Measurements from ENCODE around the gene PROM1.

Gene PROM1

DNA sequence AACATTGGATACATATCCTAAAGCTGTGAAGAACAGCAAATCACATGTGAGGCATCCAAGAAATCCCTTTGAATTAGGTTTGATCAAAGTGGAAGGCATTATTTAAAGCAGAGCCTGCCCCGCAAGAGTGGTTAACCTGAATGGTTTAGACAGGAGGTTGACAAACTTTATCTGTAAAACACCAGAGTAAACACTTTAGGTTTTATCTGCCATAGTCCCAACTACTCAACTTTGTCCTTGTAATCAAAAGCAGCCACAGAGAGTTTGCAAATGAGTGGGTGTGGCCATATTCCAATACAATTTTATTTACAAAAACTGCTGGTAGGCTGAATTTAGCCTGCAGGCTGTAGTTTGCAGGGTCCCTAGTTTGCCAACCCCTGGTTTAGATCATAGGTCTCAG is 95.6 kb downstream of the PROM1 start:
- no peak for DNase-seq (ENCODE audit: low read depth in 2 of 2)

DNA sequence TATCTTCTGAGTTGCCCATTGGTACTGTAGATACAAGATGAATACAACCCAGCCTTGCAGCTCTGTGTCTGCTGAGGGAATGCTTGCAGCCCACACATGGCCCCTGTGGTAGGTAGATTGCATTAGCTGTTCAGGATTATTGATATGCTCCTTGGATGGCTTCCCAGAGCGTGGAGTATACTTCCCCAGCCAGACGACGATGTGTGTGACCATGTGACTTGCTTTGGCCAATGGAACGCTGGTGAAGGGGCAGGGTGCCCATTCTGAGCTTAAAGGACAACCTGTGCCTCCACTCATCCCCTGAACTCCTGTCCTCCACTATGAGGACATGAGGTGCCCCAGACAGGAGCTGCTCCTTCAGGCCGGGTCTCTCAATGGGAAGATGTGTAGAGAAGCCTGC is 96.9 kb downstream of the PROM1 start:
- no peak for DNase-seq (ENCODE audit: low read depth in 2 of 2)

DNA sequence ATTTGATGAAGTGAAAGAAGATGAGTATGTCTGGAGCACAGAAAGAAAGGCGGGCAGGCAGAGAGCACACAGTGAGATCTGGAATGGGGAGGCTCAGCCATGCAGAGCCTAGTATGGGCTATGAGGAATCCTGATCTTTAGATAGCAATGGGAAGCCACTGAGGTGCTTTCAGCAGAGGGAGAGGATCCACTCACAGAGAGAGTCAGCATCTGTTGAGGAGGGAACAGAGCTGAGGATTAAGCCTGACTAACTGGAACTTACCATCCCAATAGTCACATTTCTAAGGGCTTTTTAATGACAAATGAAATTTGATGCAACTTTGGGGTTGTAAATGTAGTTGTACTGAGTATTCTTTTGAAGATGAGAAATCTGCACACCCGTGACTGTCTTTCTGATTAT is 100.2 kb downstream of the PROM1 start:
- DNase-seq (ENCODE audit: low read depth in 2 of 2), result no peak

GRCh38 chr4:15982842-15983524 is 100.8 kb downstream of the PROM1 start:
- DNase-seq (ENCODE audit: low read depth in 2 of 2), result no peak

DNA sequence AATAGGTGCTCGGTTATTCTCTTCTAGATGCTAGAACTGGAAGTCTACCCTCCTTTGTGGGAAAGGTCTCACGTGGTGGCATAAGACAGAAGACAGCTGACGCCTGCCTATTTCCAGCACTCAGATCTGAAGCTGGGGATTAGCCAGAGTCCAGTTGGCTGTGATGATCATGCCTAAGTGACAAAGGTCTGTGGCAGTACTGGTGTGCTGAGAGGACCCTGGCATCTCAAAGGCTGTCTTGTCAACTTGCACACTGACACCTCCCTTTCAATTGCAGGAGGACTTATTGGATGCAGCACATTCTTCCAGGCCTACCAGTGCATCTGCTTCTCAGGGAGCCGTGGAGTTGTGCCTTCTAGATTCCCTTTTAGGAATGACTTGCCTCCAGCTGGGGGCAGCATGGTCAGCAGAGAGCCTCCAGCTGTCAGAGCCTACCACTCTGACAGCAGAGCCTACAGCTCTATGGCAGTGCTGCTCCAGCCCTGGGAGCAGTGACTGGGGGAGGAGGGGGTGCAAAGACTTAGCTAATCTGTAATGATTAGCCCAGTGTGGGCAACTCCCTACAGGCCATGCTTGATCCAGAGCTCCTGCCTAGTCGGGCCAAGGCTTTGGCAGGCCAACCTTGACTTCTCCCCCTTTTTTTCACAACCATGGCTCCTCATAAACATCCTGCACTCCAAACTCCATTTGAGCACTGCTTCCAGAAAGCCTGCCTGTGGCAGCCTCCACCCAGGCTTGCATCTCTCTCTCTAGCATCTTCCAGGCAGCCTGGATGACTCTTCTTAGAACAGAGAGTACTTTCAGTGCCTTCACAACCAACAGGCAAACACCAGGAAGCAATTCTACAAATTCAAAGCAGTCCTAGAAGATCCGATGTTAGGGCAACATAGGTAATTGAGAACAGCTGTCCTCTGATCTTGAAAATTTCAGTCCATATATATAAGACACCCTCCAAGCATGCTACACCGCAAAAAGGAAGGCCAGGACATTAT is 107.1 kb downstream of the PROM1 start:
- DNase-seq (ENCODE audit: low read depth in 2 of 2), result no peak

DNA sequence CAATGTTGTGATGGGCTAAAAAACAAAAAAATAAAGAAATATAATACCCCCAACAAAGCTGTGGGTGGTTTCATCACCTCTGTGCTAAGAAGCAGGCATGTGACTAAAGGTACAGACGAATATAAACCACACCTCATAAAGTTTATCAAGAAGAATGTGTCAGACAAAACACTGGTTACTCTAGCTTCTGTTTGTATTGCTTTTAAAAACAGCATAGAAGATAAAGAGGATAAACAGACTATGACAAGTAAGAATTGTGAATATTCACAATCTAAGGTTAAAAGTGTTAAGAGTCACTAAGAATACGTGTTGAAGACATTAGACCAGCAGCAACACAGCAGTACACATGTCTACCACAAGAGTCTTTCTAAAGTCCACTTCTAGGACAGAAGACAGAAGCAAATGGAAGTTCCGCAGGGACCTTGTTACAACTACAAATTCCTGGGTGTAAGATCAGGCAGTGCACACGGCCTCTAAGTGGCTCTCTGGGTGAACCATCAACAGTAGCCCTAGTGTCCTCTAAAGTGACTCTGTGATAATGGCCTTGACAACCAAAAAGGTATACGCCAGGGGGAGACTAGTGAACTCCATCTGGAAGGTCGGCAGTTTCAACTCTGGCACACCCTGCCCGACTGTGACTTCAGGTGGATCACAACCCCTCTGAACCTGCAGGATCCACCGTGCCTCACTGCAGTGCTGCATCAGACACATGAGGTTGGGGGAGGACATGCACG is 112.6 kb downstream of the PROM1 start:
- no peak for DNase-seq (ENCODE audit: low read depth in 2 of 2)

DNA sequence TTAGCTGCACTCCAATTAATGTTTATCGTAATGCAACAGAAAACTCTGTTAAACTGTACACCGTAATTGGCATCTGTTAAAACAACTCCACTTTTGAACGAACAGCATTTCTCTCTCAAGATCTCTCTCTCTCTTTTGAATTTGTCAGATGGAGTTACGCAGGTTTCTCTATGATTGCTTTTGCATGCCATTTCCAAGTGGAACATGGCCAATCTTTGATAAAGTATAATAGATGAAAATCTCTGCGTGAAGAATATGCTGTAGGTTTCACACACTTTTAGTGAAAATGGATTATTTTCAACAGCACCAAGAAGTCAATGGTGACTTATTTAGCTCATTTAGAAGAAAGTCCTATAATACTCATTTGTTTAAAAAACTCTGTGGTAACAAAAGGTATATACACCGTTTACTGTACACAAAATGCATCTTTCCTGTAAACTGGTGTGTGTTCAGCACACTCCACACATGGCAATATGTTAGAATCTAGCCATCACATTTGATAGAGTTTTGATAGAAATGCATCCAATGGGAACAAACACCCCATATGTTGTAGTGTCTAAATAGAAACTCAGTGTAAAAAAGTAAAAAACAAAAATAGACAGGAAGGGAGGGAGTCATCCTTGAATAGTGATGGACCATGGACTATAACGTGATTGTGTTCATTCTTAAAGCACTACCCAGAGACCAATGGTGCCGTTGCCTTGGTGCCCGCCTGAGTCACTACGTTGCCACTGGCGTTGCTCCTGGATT is 115.1 kb downstream of the PROM1 start:
- DNase-seq (ENCODE audit: low read depth in 2 of 2), result no peak

DNA sequence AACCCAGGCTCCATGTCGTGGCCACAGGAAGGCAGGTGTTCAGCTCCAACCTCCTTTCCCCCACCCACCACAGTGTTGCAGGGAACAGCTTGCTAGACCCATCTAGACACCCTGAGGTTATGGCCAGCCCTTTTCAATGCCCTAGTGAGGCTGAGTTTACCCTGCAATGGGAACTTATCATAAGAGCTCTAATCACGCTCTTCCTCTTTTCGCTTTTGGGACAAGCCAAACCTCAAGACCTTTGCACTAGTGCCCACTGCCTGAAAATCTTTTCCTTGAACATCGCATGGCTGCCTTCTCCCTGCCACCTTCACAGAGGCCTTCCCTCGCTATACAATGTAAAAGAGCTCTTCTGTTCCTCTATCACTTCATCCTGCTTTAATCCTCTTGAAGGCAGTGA is 118.5 kb downstream of the PROM1 start:
- DNase-seq (ENCODE audit: low read depth in 2 of 2), result no peak

- no peak for DNase-seq (ENCODE audit: low read depth in 2 of 2)
Measured at GRCh38 chr4:15964159-15964558, 119.7 kb downstream of the PROM1 start.

DNA sequence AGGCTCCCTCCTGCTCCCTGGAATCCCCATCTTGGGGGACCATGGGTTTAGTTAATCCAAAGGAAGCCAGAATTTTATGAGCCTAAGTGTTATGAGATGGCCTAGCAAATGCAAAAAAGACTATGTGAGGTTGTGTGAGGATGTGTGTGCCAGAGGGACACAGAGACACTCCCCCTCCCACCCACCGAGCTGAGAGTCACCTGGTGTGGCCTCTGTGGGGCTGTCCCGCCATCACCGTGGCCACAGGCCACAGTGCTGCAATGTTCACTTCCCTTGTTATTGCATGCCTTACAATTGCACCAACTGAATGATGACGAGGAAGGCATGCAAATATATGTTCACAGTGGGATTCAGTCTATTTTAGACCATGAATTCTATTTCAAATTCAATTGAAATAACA is 120.2 kb downstream of the PROM1 start:
- DNase-seq (ENCODE audit: low read depth in 2 of 2), result peak; percentile 66 to 69

GRCh38 chr4:15963001-15963451 is 120.8 kb downstream of the PROM1 start, which contains the start of gene FGFBP2:
FGFBP2 (minus strand) TSS chr4:15963175; CDS start chr4:15963129, 46 bp downstream.
- DNase-seq (ENCODE audit: low read depth in 2 of 2), result peak; percentile 70 to 73

GRCh38 chr4:15961781-15962510 is 121.9 kb downstream of the PROM1 start:
- peak; percentile 8 to 17 for DNase-seq (ENCODE audit: low read depth in 2 of 2)

DNA sequence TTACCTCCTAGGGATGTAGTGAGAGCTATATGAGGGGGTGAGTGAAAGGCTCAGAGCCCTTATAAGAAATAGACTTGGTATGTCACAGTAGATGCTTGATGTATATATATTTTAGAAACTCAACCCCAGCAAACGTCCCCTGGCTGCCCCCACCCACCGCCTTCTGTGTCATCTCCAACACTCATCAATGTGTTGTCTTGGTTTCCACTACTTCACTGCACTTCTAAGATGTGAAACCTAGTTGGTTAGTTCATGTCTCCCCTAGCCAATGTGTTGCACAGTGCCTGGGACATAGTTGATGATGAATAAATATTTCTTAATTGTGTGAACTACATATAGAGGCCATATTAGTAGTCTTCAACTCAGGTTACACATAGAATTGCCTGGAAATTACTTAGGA is 125.3 kb downstream of the PROM1 start:
- peak in 1 of 2 donors; percentile 40 for DNase-seq (ENCODE audit: low read depth in 2 of 2)

- DNase-seq (ENCODE audit: low read depth in 2 of 2), result peak; percentile 63 to 65
Measured at GRCh38 chr4:15956179-15956850, 127.5 kb downstream of the PROM1 start.

DNA sequence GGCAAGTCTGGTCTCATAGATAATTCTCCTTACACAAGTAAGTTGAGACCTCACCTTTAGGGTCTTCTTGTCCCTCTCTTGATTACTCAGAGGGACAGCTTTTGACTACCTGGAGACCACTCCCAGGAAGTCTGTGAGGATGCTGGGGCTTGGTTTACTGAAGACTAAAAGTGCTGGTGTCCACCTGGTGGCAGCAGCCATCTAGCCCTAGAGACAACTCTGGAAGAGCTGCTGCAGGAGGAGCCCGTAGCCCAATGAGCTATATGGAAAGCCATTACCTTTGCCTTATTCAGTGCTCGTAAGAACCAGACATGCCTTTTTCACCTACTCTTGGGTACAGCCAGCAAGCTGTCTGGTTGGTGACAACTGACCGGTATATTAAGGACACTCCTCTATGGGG is 128.2 kb downstream of the PROM1 start:
- no peak for DNase-seq (ENCODE audit: low read depth in 2 of 2)

DNA sequence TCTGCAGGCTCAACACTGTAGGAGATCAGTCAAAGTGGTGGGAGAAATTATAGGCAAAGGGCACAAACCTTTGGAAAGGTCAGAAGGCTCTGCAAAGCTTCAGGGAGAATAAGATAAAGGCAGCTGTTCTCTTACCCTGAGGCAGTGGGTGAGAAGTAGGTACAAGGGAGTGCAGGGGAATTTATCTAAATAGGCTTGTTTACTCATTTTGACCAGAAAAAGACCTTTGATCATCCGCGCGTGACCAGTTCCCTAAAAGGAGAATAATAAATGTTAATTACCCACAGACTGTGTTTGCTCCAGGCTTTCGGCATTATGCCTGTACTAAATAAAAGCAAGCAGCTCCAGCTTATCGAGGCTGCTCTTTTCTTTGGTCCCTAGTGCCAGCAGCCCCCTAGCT is 130.2 kb downstream of the PROM1 start:
- no peak for DNase-seq (ENCODE audit: low read depth in 2 of 2)

DNA sequence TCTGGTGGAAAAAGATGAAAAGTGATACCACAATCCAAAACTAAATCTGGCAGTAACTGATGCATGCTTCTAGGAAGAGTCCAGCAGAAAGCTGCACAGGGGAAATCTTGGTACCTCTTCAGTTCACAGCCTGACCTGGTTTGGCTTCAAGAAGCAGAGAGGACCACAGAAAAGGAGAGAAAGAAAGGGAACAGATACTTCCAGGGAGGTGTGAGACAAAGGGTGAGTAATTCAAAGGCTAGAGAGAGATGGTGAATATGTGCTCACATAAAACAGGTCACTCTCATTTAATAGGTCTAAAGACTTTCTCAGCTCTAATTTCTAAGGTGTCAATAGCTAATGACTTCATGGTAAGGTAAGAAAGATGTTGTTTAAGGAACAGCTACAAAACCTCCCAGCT is 132.0 kb downstream of the PROM1 start:
- DNase-seq (ENCODE audit: low read depth in 2 of 2), result no peak

DNA sequence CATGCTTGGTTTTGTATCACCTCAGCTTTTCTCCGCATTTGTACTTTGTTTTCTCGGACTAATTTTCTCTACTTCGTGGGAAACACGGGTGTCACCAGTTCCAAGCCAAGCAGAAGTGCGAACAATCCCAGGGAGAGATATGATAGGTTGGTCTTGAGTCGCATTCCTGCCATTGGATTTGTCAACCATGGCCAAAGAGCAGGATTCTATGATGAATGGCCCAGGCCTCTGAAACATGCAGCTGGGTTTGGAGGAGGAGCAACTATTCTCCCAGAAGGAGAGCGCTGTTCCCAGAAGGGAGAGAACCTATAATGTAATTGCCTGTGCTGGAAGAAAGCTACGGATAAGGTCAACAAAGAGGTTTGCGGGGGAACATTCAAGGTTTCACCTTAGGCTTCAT is 135.0 kb downstream of the PROM1 start:
- no peak for DNase-seq (ENCODE audit: low read depth in 2 of 2)

DNA sequence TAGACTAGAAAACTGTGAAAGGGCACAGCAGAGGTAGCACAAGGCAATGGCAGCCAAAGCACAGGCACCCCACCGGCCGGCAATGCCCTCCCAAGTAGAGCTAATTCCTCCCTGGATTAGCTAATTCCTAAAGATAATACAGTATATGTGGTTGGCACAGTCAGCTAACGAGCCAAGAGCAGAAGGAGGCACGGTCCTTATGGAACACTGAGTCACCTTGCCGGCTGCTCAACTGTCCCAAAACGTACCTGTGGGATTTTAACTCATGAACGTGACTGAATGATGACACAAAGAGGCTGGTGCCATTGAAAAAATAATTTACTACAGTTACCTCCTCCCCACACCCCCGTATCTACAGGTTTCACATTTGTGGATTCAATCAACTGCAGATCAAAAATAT is 136.1 kb downstream of the PROM1 start:
- no peak for DNase-seq (ENCODE audit: low read depth in 2 of 2)

GRCh38 chr4:15945516-15945915 is 138.3 kb downstream of the PROM1 start:
- DNase-seq (ENCODE audit: low read depth in 2 of 2), result no peak
